ENCODE data around the gene NF1. TPM values are rescaled to one million over a fixed set of nuclear protein-coding genes. Genes with fewer than 3 reads are reported as not detected.
"Not testable (repeated sequence)": the region's sequence is repeated elsewhere in the genome, so short reads cannot be mapped to it uniquely, and the experiment has no call there.

Gene NF1
- total RNA-seq, 1 donor from 2014 or later: 21.6 TPM

GRCh38 chr17:31079731-31080130, 15.0 kb upstream of the NF1 start:
- no peak for ATAC-seq

DNA sequence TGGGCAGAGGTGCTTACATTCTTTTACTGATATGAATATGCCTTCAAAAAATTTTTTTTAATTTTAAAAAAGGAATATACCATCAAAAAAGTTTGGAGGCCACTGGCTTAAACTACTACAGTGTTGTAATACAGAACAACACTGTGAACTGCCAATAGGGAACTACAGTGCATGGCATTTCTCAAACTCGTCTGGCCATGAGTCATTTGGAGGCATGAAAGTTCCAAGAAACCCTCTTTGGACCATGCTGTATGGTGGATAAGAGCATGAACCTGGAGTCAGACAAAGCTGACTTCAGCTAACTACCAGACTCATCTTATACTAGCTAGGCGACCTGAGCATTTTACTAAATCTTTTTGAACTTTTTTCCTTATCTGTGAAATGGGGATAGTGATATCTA, 9.2 kb upstream of the NF1 start:
- peak; percentile 73 for ATAC-seq

DNA sequence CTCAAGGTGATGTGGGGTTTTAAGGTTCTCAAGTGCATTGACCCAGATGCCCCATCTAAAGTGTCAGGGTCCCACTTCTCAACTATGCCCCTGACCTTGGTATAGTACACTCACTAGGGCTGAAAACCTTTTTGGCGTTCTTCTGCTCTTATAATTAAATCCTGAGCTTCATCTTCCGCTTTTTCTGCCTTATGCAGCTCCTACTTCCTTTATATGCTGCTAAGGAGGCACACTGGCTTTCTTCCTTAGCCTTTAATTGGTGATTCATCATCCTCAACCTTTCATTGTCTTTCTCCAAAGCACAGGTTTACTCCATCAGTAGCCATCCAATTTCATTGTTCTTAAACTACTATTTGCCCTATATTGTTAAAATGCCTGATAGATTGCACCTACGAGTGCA, 5.3 kb upstream of the NF1 start:
- ATAC-seq: no peak

DNA sequence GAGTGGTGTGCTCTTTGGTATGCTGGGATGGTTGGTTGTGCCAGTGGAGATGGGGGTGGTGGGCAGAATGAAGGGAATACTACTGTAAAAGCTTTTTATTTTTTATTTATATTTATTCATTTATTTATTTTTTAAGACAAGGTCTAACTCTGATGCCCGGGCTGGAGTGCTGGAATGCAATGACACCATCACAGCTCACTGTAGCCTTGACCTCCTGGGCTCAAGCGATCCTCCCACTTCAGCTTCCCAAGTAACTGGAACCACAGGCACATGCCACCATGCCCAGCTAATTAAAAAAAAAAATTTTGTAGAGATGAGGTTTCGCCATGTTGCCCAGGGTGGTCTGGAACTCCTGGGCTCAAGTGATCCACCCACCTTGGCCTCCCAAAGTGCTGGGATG, 4.1 kb upstream of the NF1 start:
- ATAC-seq: not testable (repeated sequence)

GRCh38 chr17:31092475-31093064, 2.2 kb upstream of the NF1 start:
- ATAC-seq: no peak

DNA sequence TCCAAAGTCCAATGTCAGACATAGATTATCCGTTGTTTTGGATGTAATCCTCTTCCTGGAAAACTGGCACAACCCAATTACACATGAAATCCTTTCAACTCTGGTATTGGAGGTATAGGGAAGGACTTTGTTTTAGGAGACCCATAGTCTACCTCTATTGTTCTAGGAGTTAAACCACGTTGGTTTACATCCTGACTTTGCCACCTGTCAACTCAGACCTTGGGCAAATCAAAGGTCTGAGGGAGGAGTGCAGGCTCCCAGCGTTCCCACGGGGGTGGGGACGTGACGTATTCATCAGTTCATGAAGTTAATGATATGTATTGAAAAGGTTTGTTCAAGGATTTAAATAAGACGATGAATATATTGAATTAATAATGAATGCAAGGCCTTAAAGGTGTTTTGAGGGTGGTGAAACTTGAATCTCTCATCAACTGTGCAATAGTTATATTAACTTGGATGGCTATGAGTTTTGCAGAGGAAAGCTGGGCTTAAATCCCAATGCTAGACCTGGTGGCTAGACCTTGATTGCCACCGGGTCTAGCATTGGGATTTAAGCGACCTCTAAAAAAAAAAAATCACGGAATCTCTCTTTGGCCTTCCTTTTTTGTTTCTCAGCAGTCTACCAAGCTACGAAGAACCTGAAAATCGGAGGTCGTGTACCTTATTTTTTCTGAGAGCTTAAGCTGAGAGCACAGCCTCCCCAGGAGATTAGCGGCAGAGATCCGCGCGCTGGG, 744 bp upstream of the NF1 start:
- no peak for ATAC-seq

GRCh38 chr17:31095236-31096105, 694 bp downstream of the NF1 start:
- peak; percentile 53 for ATAC-seq

DNA sequence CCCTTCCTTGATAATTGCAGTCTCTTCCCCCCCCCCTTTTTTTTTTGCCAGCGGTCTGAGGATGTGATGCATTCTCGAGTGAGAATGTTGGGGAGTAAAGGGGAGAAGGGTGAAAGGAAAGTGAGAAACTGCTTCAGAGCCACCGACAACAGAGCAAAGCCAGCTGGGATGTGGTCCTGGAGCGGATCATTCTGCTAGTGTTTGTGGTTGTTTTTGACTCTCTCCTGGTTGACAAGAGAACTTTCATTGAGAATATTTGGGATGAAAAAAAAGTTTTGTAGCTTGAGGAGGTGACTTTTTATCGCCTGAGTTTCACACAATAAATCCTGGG, 1.3 kb downstream of the NF1 start:
- ATAC-seq: no peak

DNA sequence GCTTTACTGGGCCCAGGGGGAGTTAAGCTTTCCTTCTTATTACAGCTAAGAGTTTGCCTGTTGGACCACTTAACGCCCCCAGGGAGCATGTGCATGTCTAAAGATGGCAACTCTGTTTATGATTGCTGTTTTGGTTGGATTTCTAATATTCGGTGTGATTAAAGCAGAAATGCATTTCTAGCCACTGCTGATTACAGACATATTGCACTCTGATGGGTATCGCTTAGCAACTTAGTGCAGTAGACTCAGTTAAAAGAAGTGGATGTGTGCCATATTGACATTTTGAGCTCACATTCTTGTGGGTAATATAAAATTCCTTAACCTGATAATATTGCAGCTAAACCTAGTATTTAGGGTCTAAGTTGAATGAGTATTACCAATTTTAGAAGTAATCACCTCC, 4.2 kb downstream of the NF1 start:
- ATAC-seq: no peak

DNA sequence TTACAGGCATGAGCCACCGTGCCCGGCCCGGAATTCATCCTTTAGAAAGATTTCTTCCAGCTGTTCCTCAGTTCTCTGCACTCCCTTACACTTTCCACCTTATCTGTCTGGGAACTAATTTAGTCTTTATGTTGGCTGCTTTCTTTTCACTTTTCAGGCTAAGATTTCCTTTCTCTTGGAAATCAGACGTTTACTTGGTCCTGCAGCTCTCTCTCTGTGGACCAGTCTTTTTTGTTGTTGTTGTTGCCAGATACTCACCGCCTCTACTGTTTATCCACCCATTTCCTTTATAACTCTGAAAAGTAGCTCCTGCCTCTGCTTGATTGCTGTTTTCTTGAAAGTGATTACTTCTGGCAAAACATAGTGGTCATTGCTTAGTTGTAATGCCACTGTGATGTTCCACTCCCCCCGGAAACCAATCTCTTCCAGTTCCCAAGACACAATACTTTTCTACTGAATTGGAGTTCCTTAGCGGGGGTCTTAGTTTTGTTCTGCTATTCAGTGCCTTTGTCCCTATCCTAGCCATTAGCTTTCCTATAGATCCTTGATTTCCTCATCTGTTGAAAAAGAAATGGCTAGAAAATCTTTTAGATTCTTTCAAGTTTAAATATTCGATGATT, 6.2 kb downstream of the NF1 start:
- ATAC-seq: no peak

GRCh38 chr17:31101943-31102342, 7.2 kb downstream of the NF1 start:
- ATAC-seq: no peak

- no peak for ATAC-seq
Measured at GRCh38 chr17:31105991-31106390, 11.2 kb downstream of the NF1 start.

GRCh38 chr17:31111183-31111582, 16.4 kb downstream of the NF1 start:
- ATAC-seq: no peak

- no peak for ATAC-seq
Measured at GRCh38 chr17:31112001-31112661, 17.4 kb downstream of the NF1 start.

- not testable (repeated sequence) for ATAC-seq
Measured at GRCh38 chr17:31113368-31113767, 18.6 kb downstream of the NF1 start.

- ATAC-seq: no peak
Measured at GRCh38 chr17:31113939-31114338, 19.2 kb downstream of the NF1 start.

- ATAC-seq: no peak
Measured at GRCh38 chr17:31114956-31115555, 20.3 kb downstream of the NF1 start.

DNA sequence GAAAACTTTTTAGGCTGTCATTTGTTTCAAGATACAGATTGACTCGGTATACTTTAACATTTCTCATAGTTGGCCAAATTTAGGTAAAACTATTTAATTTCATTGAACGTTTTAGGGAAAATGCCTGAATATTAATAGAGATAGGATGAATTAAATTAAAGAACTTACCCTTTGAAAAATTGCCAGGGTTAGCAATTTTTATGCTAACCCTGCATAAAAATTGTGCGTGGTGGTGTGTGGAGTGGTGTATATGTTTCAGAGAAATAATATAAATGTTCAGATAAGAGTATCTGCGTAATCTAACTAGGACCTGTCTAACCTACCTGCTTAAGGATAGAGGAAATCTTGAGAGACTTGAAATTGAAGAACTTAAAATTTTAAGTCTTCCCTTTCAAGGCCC, 21.4 kb downstream of the NF1 start:
- no peak for ATAC-seq

GRCh38 chr17:31122746-31123145, 28.0 kb downstream of the NF1 start:
- ATAC-seq: no peak

- ATAC-seq: no peak
Measured at GRCh38 chr17:31126318-31126717, 31.5 kb downstream of the NF1 start.

- ATAC-seq: no peak
Measured at GRCh38 chr17:31128241-31128640, 33.5 kb downstream of the NF1 start.

Data from esophagus mucosa (tissue), 1 donor.